ENCODE measurements around the gene ZNF654. TPM values are rescaled to one million over a fixed set of nuclear protein-coding genes. Genes with fewer than 3 reads are reported as not detected.

The ZNF654 gene
- total and polyA plus RNA-seq, 2 experiments from 2014 or later = 6.2 to 7.5 TPM

- TF ChIP-seq ZNF462 (CRISPR knock-in tag; IDR thresholded peaks at IDR 0.05) = no peak
- no peak for TF ChIP-seq ETS1 (IDR thresholded peaks at IDR 0.05)
- TF ChIP-seq ZNF331 (CRISPR knock-in tag; IDR thresholded peaks at IDR 0.05; ENCODE audit: low read depth) = no peak
- TF ChIP-seq CREB1 (CRISPR knock-in tag; IDR thresholded peaks at IDR 0.05; ENCODE audit: low read depth) = no peak
- TF ChIP-seq EZH2phosphoT487 (IDR thresholded peaks at IDR 0.05; ENCODE audit: unreplicated experiment) = no peak
- no peak for TF ChIP-seq ZNF114 (CRISPR knock-in tag; IDR thresholded peaks at IDR 0.05)
These were observed 91.8 kb downstream of the ZNF654 start (continued) for GRCh38 chr3:88150806-88151205.

- no peak overlapping the region for H3K27ac Mint-ChIP-seq
- Histone ChIP-seq H3K27me3 (ENCODE audit: insufficient read depth) (no peaks in the 10 kb centered on the region), H3K36me3 (ENCODE audit: insufficient read depth) (peaks cover 26% of the 10 kb centered on the region), H3F3A (replicated peaks; ENCODE audit: low read depth) (no peaks in the 10 kb centered on the region), H2AFZ (no peak overlapping the region), H3K9me2 (ENCODE audit: insufficient read depth) (no peaks in the 10 kb centered on the region), H3K4me1 (ENCODE audit: insufficient read depth) (peaks cover 11% of the 10 kb centered on the region; the same call in 1 of the 2 replicates), H3K27ac (ENCODE audit: low read depth) (no peak overlapping the region), H3K4me3 (peak overlapping the region; percentile 94), H3K4me2 (peak overlapping the region; percentile 88), H3K79me2 (replicated peaks; ENCODE audit: insufficient read depth) (peaks cover 87% of the 10 kb centered on the region), H4K20me1 (replicated peaks; ENCODE audit: insufficient read depth) (peaks cover 3% of the 10 kb centered on the region; the same call in 1 of the 2 replicates)
- peaks cover 33% of the 10 kb centered on the region for H3K36me3 Mint-ChIP-seq (ENCODE audit: low read depth)
- DNase-seq (ENCODE audit: low spot score) (no peak), ATAC-seq (no peak)
- no peaks in the 10 kb centered on the region for H3K9me3 Mint-ChIP-seq
- peaks cover 10% of the 10 kb centered on the region for H3K27me3 Mint-ChIP-seq (ENCODE audit: insufficient read depth, low read depth, poor library complexity)
- H3K4me3 Mint-ChIP-seq = peak overlapping the region; percentile 98
- H3K4me1 Mint-ChIP-seq = peaks cover 18% of the 10 kb centered on the region
- TF ChIP-seq EZH2 (IDR thresholded peaks at IDR 0.05; ENCODE audit: low read depth, unreplicated experiment) (no peak), EZH2phosphoT487 (IDR thresholded peaks at IDR 0.05; ENCODE audit: unreplicated experiment) (no peak), ETS1 (IDR thresholded peaks at IDR 0.05) (no peak), ZNF331 (CRISPR knock-in tag; IDR thresholded peaks at IDR 0.05; ENCODE audit: low read depth) (no peak), POLR2AphosphoS5 (IDR thresholded peaks at IDR 0.05; ENCODE audit: low read depth) (no peak), REST (IDR thresholded peaks at IDR 0.05; ENCODE audit: unreplicated experiment) (no peak), CREB1 (CRISPR knock-in tag; IDR thresholded peaks at IDR 0.05; ENCODE audit: low read depth) (no peak), CTCF (conservative IDR thresholded peaks at IDR 0.05; ENCODE audit: low read depth in 2 of 2) (no peak), NANOG (IDR thresholded peaks at IDR 0.05; ENCODE audit: borderline replicate concordance) (no peak)
These were observed 92.3 kb downstream of the ZNF654 start for GRCh38 chr3:88151358-88151757.
